Measurements from ENCODE around the gene SMG6. TPM values are rescaled to one million over a fixed set of nuclear protein-coding genes. Genes with fewer than 3 reads are reported as not detected.

The SMG6 gene
- total and polyA plus RNA-seq, 2 of the 4 experiments (the other 2 are of a cell fraction): 16.3 to 30.3 TPM

- Histone ChIP-seq H4K20me1 (ENCODE audit: insufficient read depth, low read length) (no peaks in the 10 kb centered on the region), H3K36me3 (ENCODE audit: control insufficient read depth, insufficient read depth, low read length) (0 out of 2 replicates have a peak, but pooled peaks cover 1% of the 10 kb centered on the region), H3K56ac (ENCODE audit: extremely low read depth, insufficient read depth, low read length) (no peak overlapping the region), H3K4me2 (ENCODE audit: low read depth, low read length) (peak overlapping the region; percentile 23; the same call in 1 of the 2 replicates), H3K27ac (ENCODE audit: insufficient read depth, low read length) (peak overlapping the region; percentile 29; the same call in 1 of the 2 replicates), H4K91ac (ENCODE audit: insufficient read depth, low read depth, low read length) (peak overlapping the region; percentile 13; the same call in 1 of the 2 replicates), H3K14ac (replicated peaks; ENCODE audit: low read depth, low read length) (peak overlapping the region; percentile 40), H3K27me3 (ENCODE audit: control insufficient read depth, insufficient read depth, low read length) (no peaks in the 10 kb centered on the region), H4K5ac (ENCODE audit: low read depth, low read length) (peak overlapping the region; percentile 5; the same call in 1 of the 2 replicates), H2BK5ac (ENCODE audit: low read depth, low read length, poor library complexity, severe bottlenecking) (peak overlapping the region; percentile 49), H3K9me3 (ENCODE audit: control insufficient read depth, insufficient read depth, low read length) (no peaks in the 10 kb centered on the region), H2BK20ac (ENCODE audit: low read depth, low read length) (peak overlapping the region; percentile 10; the same call in 1 of the 2 replicates), H3K9me1 (ENCODE audit: insufficient read depth, low read length) (peaks cover 3% of the 10 kb centered on the region; the same call in 1 of the 2 replicates), H2AFZ (replicated peaks; ENCODE audit: low read length, poor library complexity) (peak overlapping the region; percentile 36), H2AK5ac (ENCODE audit: low read depth, low read length) (peak overlapping the region; percentile 71; the same call in 1 of the 2 replicates), H2BK15ac (ENCODE audit: low read depth, low read length) (peak overlapping the region; percentile 2; the same call in 1 of the 3 replicates), H3K23ac (ENCODE audit: low read depth, low read length) (peak overlapping the region; percentile 61), H3K4ac (ENCODE audit: low read depth, low read length) (peak overlapping the region; percentile 0; the same call in 1 of the 2 replicates), H4K8ac (ENCODE audit: low read depth in 2 of 2, low read length in 2 of 2) (peak overlapping the region in 1 of 2 experiments; percentile 46; a peak in 2 of 4 replicates), H3K4me3 (ENCODE audit: insufficient read depth, low read depth, low read length) (no peak overlapping the region), H2BK120ac (ENCODE audit: low read depth, low read length) (peak overlapping the region; percentile 3; the same call in 1 of the 2 replicates), H2AK9ac (replicated peaks; ENCODE audit: low read depth, low read length, poor library complexity) (no peak overlapping the region), H3K9ac (ENCODE audit: low read depth, low read length) (no peak overlapping the region), H3K79me1 (ENCODE audit: low read depth in 1 of 2, low read length in 2 of 2) (peaks cover 19 to 56% of the 10 kb centered on the region in 2 experiments), H3K18ac (ENCODE audit: low read depth, low read length) (peak overlapping the region; percentile 39; the same call in 1 of the 2 replicates), H3K4me1 (ENCODE audit: control insufficient read depth, insufficient read depth, low read length) (peaks cover 15% of the 10 kb centered on the region)
- BruUV-seq (replicated peaks): no TSS peak
- ChIA-PET POLR2A (ENCODE audit: unreplicated experiment) (interaction anchor here (1.0 kb wide), 1 partner anchor 10 kb away, joined by 3 read pairs; no protein-coding TSS in a partner anchor), CTCF (interaction anchor here (1.0 to 1.1 kb wide), 2 partner anchors 9 to 10 kb away, joined by 3 to 5 read pairs; no protein-coding TSS in a partner anchor)
- TF ChIP-seq RCOR1 (IDR thresholded peaks at IDR 0.05; ENCODE audit: insufficient replicate concordance, low read length) (no peak), CHD1 (IDR thresholded peaks at IDR 0.05; ENCODE audit: low read depth, low read length) (no peak), BHLHE40 (IDR thresholded peaks at IDR 0.05; ENCODE audit: low read depth, low read length) (peak; percentile 87)
- 34% methylated on average over 3 of the region's 10 CpGs; no CpG with 5 or more reads in 1 of the 2 experiments for WGBS, 2 experiments (ENCODE audit: extremely low coverage in 2 of 2, insufficient read length in 1 of 2)
- in situ Hi-C loops (cut with MboI; ENCODE audit: low sequenced_read_pairs) (no loop called here), intact Hi-C loops (cut with micrococcal nuclease) (no loop called here), dilution Hi-C loops (cut with HindIII; ENCODE audit: low sequenced_read_pairs, unreplicated experiment) (no loop called here)
- DNase-seq: peak; percentile 80
- peak; percentile 76 for ATAC-seq (ENCODE audit: low read depth)
Measured at GRCh38 chr17:2222901-2223616, 80.5 kb downstream of the SMG6 start.
